Kidney capillary endothelial cell (primary cell): ENCODE measurements around the gene ZHX3.
"Not testable (repeated sequence)": the region's sequence is repeated elsewhere in the genome, so short reads cannot be mapped to it uniquely, and the experiment has no call there.

Experiments
- DNase-seq: peaks from one replicate; pipeline ENCODE4 v3.0.0-alpha.2; 2018; ENCODE audit warnings: low spot score

The ZHX3 gene

DNA sequence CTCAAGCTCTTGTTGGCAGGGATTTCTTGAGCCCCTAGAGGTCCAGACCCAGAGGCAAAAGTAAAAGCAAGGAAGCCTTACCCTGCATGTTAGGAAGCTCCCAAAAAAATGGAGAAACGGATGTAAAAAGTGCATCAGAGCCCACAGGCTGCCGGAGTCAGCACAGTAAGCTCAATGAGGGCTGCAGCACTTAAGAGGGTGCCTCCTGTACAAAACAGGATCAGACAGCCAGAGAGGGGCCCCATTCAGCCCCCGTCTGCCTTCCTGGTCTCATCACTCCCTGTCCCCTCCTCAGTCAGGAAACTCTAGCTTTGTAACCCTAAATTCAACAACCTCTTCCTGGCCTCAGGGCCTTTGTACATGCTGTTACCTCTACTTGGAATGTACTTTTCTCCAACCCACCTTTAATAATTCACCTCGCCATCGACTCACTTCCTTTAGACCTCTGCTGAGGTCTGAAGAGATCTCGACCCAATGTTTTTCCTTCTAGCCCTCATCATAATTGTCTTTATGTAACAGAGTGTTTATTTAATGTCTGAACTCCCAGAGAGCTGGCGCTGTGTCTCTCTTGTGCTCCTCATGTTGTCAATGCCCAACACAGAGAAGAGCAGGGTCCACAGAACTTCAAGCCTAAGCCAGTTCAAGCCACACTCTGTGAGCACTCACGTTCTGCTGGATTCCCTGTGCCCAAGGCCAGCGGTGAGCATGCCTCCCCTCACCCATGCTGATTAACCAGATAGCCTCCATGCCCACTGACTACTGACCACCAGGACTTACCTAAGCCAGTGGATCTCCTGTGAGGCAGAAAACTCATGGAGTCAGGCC lies 183.0 kb downstream of the ZHX3 start:
- DNase-seq, result no peak

GRCh38 chr20:41133709-41134361 lies 183.7 kb downstream of the ZHX3 start:
- no peak for DNase-seq

DNA sequence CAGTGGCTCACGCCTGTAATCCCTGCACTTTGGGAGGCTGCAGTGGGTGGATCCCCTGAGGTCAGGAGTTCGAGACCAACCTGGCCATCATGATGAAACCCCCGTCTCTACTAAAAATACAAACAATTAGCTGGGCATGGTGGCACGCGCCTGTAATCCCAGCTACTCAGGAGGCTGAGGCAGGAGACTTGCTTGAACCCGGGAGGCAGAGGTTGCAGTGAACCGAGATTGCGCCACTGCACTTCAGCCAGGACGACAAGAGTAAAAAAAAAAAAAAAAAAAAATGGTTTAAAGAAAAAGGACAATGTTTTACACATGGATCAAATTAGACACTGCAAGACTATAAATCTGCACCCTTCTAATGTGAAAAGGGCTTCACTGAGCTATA lies 185.1 kb downstream of the ZHX3 start:
- not testable (repeated sequence) for DNase-seq

DNA sequence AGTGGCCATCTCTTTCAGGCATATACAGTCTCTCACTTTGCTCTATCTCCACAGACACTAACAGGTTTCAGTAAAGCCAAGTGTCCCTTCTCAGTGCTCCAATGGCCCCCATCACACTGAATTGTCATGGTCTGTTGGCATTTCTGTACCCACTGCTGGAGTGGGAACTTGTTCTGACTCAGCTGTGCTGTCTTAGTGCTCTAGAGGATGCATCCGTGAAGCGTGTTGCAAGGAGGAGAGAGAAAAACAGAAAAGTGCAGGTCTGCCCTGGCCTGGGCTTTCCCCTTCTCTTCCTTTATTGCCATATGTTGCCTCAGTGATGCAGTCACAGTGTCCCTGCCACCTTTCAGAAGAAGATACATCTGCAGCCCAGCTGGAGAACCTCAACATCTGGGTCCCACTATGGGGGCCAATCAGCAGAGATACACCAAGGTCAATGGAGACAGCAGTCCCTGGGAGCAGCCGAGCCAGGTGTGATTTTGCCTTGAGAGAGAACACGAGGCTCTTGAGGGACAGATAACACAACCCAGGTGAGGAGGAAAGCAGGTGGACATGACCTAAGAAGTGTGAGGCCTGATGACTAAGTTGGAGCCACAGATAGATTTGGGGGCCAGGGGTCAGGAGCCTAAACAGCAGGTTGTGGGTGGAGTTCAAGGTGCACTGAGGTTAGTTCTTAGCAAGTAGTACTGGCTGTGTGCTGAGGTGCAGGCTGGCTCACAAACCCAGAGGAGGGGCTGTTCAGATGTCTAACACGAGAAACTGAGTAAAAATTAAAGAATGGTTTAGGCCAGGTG lies 185.7 kb downstream of the ZHX3 start:
- no peak for DNase-seq
